Body of pancreas (tissue), 4 donors: ENCODE results near the gene SPRY4. TPM values are rescaled to one million over a fixed set of nuclear protein-coding genes. Genes with fewer than 3 reads are reported as not detected.
"Not testable (repeated sequence)": the region's sequence is repeated elsewhere in the genome, so short reads cannot be mapped to it uniquely, and the experiment has no call there.

ENCODE experiments used
- ATAC-seq: fragments of 150-250 bp; one replicate; pipeline ENCODE4 v1.9.1; 2016
- DNase-seq, 4 donors: peaks; one replicate each; pipeline ENCODE4 v3.0.0-alpha.2; 2019
- H3K27ac ChIP-seq, 4 donors: fragments of 200-600 bp; sonication (generic); 1 replicate in 3 of 4; 2 replicates in 1 of 4; pipeline versions ENCODE4 v1.5.1 to v1.6.1; 2016 to 2019; ENCODE audit warnings: mild to moderate bottlenecking in 1 of 4, mixed read lengths in 1 of 4, moderate library complexity in 1 of 4
- H3K27me3 ChIP-seq, 2 donors: fragments of 200-600 bp; sonication (generic); one replicate each; pipeline ENCODE4 v1.6.0; 2016; ENCODE audit warnings: mild to moderate bottlenecking in 1 of 2
- H3K36me3 ChIP-seq, 2 donors: fragments of 200-600 bp; sonication (generic); replicated peaks in 1 of 2; 2 replicates each; pipeline ENCODE4 v1.5.1; 2016; ENCODE audit warnings: low read depth in 2 of 2; ENCODE audit not compliant: insufficient read depth in 1 of 2
- H3K4me1 ChIP-seq: fragments of 200-600 bp; sonication (generic); one replicate; pipeline ENCODE4 v1.6.0; 2016
- H3K4me3 ChIP-seq, 2 donors: fragments of 200-600 bp; sonication (generic); 1 replicate in 1 of 2; 2 replicates in 1 of 2; pipeline ENCODE4 v1.5.1; 2016 to 2019
- H3K9me3 ChIP-seq, 3 donors: fragments of 200-600 bp; sonication (generic); 1 replicate in 2 of 3; 2 replicates in 1 of 3; pipeline ENCODE4 v1.5.1; 2016
- POLR2A ChIP-seq, 3 donors: fragments of 450-650 bp; IDR thresholded peaks; one replicate each; pipeline ENCODE4 v1.6.1; 2016; ENCODE audit warnings: antibody characterized with exemption in 3 of 3, mild to moderate bottlenecking in 2 of 3
- WGBS, 2 donors: methylation state at CpG; one replicate each; pipeline ENCODE4 v1.1.5; 2017; 5-methylcytosine and 5-hydroxymethylcytosine counted together
- intact Hi-C: fragments of 100-400 bp; cut with DNase I; formaldehyde crosslinking; loops from one replicate; pipeline ENCODE4 v1.15.1; 2023
- total RNA-seq, 2 donors: library from RNA; depleted of rRNA; stranded (reverse); fragments of >200 nt; gene quantifications; one replicate each; pipeline ENCODE4 v1.1.0, GENCODE V29; 2016
- TF ChIP-seq, protein P1 (sequence below), 7 experiments: fragments of 450-650 bp in 4 of 7; fragments of 200-600 bp in 3 of 7; sonication (generic) in 3 of 7; IDR thresholded peaks; one replicate each; pipeline ENCODE4 v1.5.1; 2016 to 2019; ENCODE audit warnings: antibody characterized with exemption in 7 of 7

The SPRY4 gene
- total RNA-seq, 2 donors from 2014 or later: 6.7 to 18.5 TPM

DNA sequence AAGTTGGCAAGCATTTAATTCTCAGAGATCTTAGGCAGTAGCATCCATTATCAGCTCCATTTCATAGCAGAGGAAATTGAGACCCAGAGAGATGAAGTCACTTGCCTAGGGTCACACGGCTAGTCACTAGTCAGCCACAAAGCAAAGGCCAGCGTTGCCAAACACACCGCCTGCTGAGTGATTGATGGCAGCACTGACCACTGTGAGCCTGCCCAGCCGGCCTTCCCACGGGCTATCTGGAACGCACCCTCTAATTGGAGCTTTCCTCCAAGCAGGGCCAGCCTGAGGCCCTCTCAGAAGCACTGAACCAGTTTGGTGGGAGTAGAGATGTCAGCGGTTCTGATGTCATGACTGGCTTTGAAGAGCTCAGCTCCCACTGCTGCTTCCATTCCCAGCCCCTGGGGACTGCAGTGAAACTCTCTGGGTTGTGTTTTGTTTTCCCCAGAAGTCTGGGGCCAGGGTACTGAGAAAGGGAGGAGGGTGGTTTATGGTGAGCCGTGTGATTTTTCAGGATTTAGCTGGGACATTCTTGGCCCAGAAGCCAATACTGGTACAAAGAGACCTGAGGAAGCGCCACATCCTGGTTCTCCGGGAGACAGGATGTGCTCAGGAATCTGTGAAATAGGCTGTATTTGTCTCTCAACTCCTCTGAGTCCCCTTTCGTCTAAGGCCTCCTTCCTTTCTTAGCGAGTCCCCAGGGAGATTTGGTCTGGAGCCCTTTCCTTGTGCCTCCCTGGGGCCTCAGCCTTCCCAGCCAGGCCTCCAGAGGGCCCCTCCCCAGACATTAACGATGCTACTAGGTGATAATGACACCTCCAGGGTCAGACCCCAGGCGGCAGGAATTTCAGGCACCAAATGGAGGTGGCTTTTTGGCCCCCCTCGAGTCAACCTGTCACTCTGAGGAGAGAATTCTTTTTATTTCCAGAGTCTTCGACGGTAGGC, 44.5 kb downstream of the SPRY4 start:
- peak overlapping the region in 2 of 4 donors; percentile 9 to 10 for H3K27ac ChIP-seq
- no peaks in the 10 kb centered on the region for H3K4me1 ChIP-seq
- H3K36me3 ChIP-seq: no peaks in the 10 kb centered on the region
- no peaks in the 10 kb centered on the region for H3K9me3 ChIP-seq
- intact Hi-C loops: no loop called here
- no peak overlapping the region for H3K4me3 ChIP-seq
- 55 to 60% methylated on average over 12 of the region's 17 CpGs for WGBS, 2 donors
- ATAC-seq: peak; percentile 49
- TF ChIP-seq, protein P1, sequence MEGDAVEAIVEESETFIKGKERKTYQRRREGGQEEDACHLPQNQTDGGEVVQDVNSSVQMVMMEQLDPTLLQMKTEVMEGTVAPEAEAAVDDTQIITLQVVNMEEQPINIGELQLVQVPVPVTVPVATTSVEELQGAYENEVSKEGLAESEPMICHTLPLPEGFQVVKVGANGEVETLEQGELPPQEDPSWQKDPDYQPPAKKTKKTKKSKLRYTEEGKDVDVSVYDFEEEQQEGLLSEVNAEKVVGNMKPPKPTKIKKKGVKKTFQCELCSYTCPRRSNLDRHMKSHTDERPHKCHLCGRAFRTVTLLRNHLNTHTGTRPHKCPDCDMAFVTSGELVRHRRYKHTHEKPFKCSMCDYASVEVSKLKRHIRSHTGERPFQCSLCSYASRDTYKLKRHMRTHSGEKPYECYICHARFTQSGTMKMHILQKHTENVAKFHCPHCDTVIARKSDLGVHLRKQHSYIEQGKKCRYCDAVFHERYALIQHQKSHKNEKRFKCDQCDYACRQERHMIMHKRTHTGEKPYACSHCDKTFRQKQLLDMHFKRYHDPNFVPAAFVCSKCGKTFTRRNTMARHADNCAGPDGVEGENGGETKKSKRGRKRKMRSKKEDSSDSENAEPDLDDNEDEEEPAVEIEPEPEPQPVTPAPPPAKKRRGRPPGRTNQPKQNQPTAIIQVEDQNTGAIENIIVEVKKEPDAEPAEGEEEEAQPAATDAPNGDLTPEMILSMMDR (IDR thresholded peaks at IDR 0.05): no peak
- TF ChIP-seq POLR2A (IDR thresholded peaks at IDR 0.05): no peak
- DNase-seq: peak in 3 of 4 donors; percentile 27 to 29 (median 28)
- H3K27me3 ChIP-seq: no peaks in the 10 kb centered on the region

DNA sequence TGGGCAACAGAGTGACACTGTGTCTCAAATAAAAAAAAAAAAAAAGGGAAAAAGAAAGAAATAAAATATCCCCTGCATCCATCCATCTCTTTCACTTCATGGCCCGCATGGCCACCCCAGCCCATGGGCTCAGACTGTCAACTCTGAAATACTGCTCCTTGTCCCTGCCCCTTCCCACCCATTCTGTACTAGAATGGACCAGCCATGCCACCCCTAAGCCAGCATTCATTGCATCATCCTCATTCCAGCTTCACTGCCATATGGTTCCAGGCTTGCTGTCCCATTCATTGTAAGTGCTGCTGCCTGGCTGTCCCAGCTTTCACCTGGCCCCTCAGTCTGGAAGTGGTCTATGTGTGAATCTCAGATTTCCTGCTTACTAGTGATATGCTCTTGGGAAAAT, 46.2 kb downstream of the SPRY4 start:
- no peak for TF ChIP-seq POLR2A (IDR thresholded peaks at IDR 0.05)
- Histone ChIP-seq H3K4me3 (no peak overlapping the region), H3K36me3 (no peaks in the 10 kb centered on the region), H3K9me3 (no peaks in the 10 kb centered on the region), H3K27ac (no peak overlapping the region), H3K4me1 (no peaks in the 10 kb centered on the region), H3K27me3 (no peaks in the 10 kb centered on the region)
- DNase-seq (no peak), ATAC-seq (no peak)
- intact Hi-C loops: no loop called here
- whole genome bisulfite sequencing, 2 donors: 89 to 100% methylated on average over 1 of the region's 1 CpG

GRCh38 chr5:142277796-142278195, 47.0 kb downstream of the SPRY4 start:
- Histone ChIP-seq H3K36me3 (no peaks in the 10 kb centered on the region), H3K4me1 (no peaks in the 10 kb centered on the region), H3K9me3 (no peaks in the 10 kb centered on the region), H3K4me3 (no peak overlapping the region), H3K27me3 (no peaks in the 10 kb centered on the region), H3K27ac (no peak overlapping the region)
- intact Hi-C loops: no loop called here
- DNase-seq: no peak
- 37 to 60% methylated on average over 3 of the region's 3 CpGs for WGBS, 2 donors
- TF ChIP-seq, protein P1 (IDR thresholded peaks at IDR 0.05): no peak
- no peak for TF ChIP-seq POLR2A (IDR thresholded peaks at IDR 0.05)
- no peak for ATAC-seq

DNA sequence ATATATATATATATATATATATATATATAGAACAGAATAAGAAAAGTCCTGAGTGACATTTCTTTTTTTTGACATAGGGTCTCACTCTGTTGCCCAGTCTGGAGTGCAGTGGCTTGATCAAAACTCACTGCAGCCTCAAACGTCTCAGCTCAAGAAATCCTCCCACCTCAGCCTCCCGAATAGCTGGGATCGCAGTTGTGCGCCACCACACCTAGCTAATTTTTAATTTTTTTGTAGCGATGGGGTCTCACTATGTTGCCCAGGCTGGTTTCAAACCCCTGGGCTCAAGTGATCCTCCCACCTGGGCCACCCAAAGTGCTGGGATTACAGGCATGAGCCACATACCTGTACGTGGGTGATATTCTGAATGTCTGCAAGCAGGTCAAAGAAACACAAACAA, 48.3 kb downstream of the SPRY4 start:
- 67 to 75% methylated on average over 6 of the region's 6 CpGs for WGBS, 2 donors
- H3K4me3 ChIP-seq: no peak overlapping the region
- no peak overlapping the region for H3K27ac ChIP-seq
- TF ChIP-seq, protein P1 (IDR thresholded peaks at IDR 0.05): no peak
- no peak for TF ChIP-seq POLR2A (IDR thresholded peaks at IDR 0.05)
- H3K27me3 ChIP-seq: no peaks in the 10 kb centered on the region
- no peak for ATAC-seq
- H3K4me1 ChIP-seq: no peaks in the 10 kb centered on the region
- H3K9me3 ChIP-seq: no peaks in the 10 kb centered on the region
- DNase-seq: no peak
- no peaks in the 10 kb centered on the region for H3K36me3 ChIP-seq
- intact Hi-C loops: no loop called here

DNA sequence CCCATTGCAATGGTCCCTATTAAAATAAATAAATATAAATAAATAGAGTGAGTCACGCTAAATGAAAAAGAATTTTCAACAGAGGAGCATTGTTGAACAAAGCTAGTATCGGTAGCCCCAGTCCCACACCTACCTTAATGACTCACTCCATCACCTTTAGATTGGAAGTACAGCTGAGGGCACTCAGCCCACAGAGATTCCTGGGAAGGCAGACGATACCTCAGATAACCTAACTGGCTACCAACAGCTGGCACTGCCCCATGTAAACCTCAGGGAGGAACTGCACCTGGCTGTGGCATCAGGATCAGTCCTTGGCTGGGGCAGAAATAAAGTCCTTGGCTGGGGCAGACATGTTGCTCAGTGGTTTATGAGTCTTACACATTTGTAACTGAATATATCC, 49.3 kb downstream of the SPRY4 start:
- no peaks in the 10 kb centered on the region for H3K36me3 ChIP-seq

GRCh38 chr5:142272596-142272995, 52.2 kb downstream of the SPRY4 start:
- H3K9me3 ChIP-seq, H3K4me3 ChIP-seq, H3K27me3 ChIP-seq, H3K27ac ChIP-seq, H3K4me1 ChIP-seq, ATAC-seq, intact Hi-C loops, H3K36me3 ChIP-seq, DNase-seq: not testable (repeated sequence)
- 66 to 78% methylated on average over 5 of the region's 5 CpGs for WGBS, 2 donors

More for the DNA sequence above, 49.3 kb downstream of the SPRY4 start:
- intact Hi-C loops: no loop called here
- H3K27me3 ChIP-seq: no peaks in the 10 kb centered on the region
- no peaks in the 10 kb centered on the region for H3K4me1 ChIP-seq
- 41 to 58% methylated on average over 3 of the region's 3 CpGs for WGBS, 2 donors
- no peak overlapping the region for H3K4me3 ChIP-seq
- DNase-seq (no peak), ATAC-seq (no peak)
- H3K9me3 ChIP-seq: no peaks in the 10 kb centered on the region
- TF ChIP-seq, protein P1 (IDR thresholded peaks at IDR 0.05): no peak
- no peak for TF ChIP-seq POLR2A (IDR thresholded peaks at IDR 0.05)
- H3K27ac ChIP-seq: no peak overlapping the region

- intact Hi-C loops, ATAC-seq, H3K9me3 ChIP-seq, H3K36me3 ChIP-seq, H3K4me1 ChIP-seq, H3K4me3 ChIP-seq, H3K27ac ChIP-seq, H3K27me3 ChIP-seq, DNase-seq: not testable (repeated sequence)
- WGBS, 2 donors: 84 to 95% methylated on average over 4 of the region's 4 CpGs
These were observed 60.7 kb downstream of the SPRY4 start for GRCh38 chr5:142264084-142264483.
